HUES48 (cell line): ENCODE data around the gene SLC17A3.

ENCODE experiments used
- H3K27ac ChIP-seq: one replicate; pipeline ENCODE4 v1.7.0; 2013; ENCODE audit warnings: low read depth, low read length, inconsistent platforms
- H3K27me3 ChIP-seq: 2 replicates; pipeline ENCODE4 v1.6.1; 2013; ENCODE audit warnings: mild to moderate bottlenecking, low read length; ENCODE audit not compliant: control insufficient read depth, insufficient read depth
- H3K36me3 ChIP-seq: 2 replicates; pipeline ENCODE4 v1.6.1; 2013; ENCODE audit warnings: low read length; ENCODE audit not compliant: control insufficient read depth, insufficient read depth
- H3K4me1 ChIP-seq: 2 replicates; pipeline ENCODE4 v1.6.1; 2013; ENCODE audit warnings: mild to moderate bottlenecking, low read length; ENCODE audit not compliant: control insufficient read depth, insufficient read depth
- H3K4me3 ChIP-seq: 2 replicates; pipeline ENCODE4 v1.5.1; 2013; ENCODE audit warnings: mild to moderate bottlenecking, low read depth, low read length
- H3K9ac ChIP-seq: 2 replicates; pipeline ENCODE4 v1.6.1; 2013; ENCODE audit warnings: mild to moderate bottlenecking, low read depth, low read length, moderate library complexity
- H3K9me3 ChIP-seq: 2 replicates; pipeline ENCODE4 v1.6.1; 2013; ENCODE audit warnings: low read length; ENCODE audit not compliant: control insufficient read depth, insufficient read depth

SLC17A3 gene

GRCh38 chr6:25874118-25874517 is at the start of gene SLC17A3:
TSS of gene SLC17A3 (minus strand) at chr6:25874243. CDS start at chr6:25868387, 5,856 bp downstream.
- no peaks in the 10 kb centered on the region for H3K27me3 ChIP-seq
- no peak within 1 kb of the TSS for H3K4me3 ChIP-seq
- H3K9ac ChIP-seq: no peak within 1 kb of the TSS
- no peak within 1 kb of the TSS for H3K27ac ChIP-seq
- H3K4me1 ChIP-seq: no peaks in the 10 kb centered on the region
- no peaks in the 10 kb centered on the region for H3K36me3 ChIP-seq
- H3K9me3 ChIP-seq: no peaks in the 10 kb centered on the region

GRCh38 chr6:25922301-25922700 is 48.3 kb upstream of the SLC17A3 start:
- H3K27ac ChIP-seq: no peak overlapping the region
- no peak overlapping the region for H3K9ac ChIP-seq
- no peaks in the 10 kb centered on the region for H3K9me3 ChIP-seq
- H3K36me3 ChIP-seq: no peaks in the 10 kb centered on the region
- no peak overlapping the region for H3K4me3 ChIP-seq
- H3K27me3 ChIP-seq: no peaks in the 10 kb centered on the region
- no peaks in the 10 kb centered on the region for H3K4me1 ChIP-seq

- no peaks in the 10 kb centered on the region for H3K27me3 ChIP-seq
- H3K4me3 ChIP-seq: no peak overlapping the region
- no peaks in the 10 kb centered on the region for H3K9me3 ChIP-seq
- H3K9ac ChIP-seq: no peak overlapping the region
- no peaks in the 10 kb centered on the region for H3K4me1 ChIP-seq
- no peak overlapping the region for H3K27ac ChIP-seq
- no peaks in the 10 kb centered on the region for H3K36me3 ChIP-seq
Observed at GRCh38 chr6:25921525-25922203, 47.6 kb upstream of the SLC17A3 start.

- Histone ChIP-seq H3K4me3 (no peak overlapping the region), H3K27ac (no peak overlapping the region), H3K9me3 (no peaks in the 10 kb centered on the region), H3K4me1 (no peaks in the 10 kb centered on the region), H3K27me3 (no peaks in the 10 kb centered on the region), H3K36me3 (no peaks in the 10 kb centered on the region), H3K9ac (no peak overlapping the region)
Observed at GRCh38 chr6:25919657-25920056, 45.6 kb upstream of the SLC17A3 start.

- Histone ChIP-seq H3K27ac (no peak overlapping the region), H3K27me3 (no peaks in the 10 kb centered on the region), H3K9me3 (no peaks in the 10 kb centered on the region), H3K9ac (no peak overlapping the region), H3K36me3 (no peaks in the 10 kb centered on the region), H3K4me3 (no peak overlapping the region), H3K4me1 (no peaks in the 10 kb centered on the region)
Observed at GRCh38 chr6:25918083-25918683, 44.1 kb upstream of the SLC17A3 start.

GRCh38 chr6:25916789-25917490 is 42.9 kb upstream of the SLC17A3 start:
- no peaks in the 10 kb centered on the region for H3K9me3 ChIP-seq
- no peaks in the 10 kb centered on the region for H3K36me3 ChIP-seq
- H3K9ac ChIP-seq: no peak overlapping the region
- H3K4me1 ChIP-seq: no peaks in the 10 kb centered on the region
- no peak overlapping the region for H3K4me3 ChIP-seq
- no peak overlapping the region for H3K27ac ChIP-seq
- no peaks in the 10 kb centered on the region for H3K27me3 ChIP-seq

GRCh38 chr6:25916330-25916729 is 42.3 kb upstream of the SLC17A3 start:
- Histone ChIP-seq H3K4me1 (no peaks in the 10 kb centered on the region), H3K27me3 (no peaks in the 10 kb centered on the region), H3K27ac (no peak overlapping the region), H3K4me3 (no peak overlapping the region), H3K9me3 (no peaks in the 10 kb centered on the region), H3K36me3 (no peaks in the 10 kb centered on the region), H3K9ac (no peak overlapping the region)

- Histone ChIP-seq H3K4me1 (no peaks in the 10 kb centered on the region), H3K9me3 (no peaks in the 10 kb centered on the region), H3K27me3 (no peaks in the 10 kb centered on the region), H3K4me3 (no peak overlapping the region), H3K27ac (no peak overlapping the region), H3K36me3 (no peaks in the 10 kb centered on the region), H3K9ac (no peak overlapping the region)
Observed at GRCh38 chr6:25913741-25914140, 39.7 kb upstream of the SLC17A3 start.

- no peak overlapping the region for H3K27ac ChIP-seq
- H3K4me1 ChIP-seq: no peaks in the 10 kb centered on the region
- H3K9ac ChIP-seq: no peak overlapping the region
Observed at GRCh38 chr6:25911351-25911750, 37.3 kb upstream of the SLC17A3 start.

GRCh38 chr6:25907475-25908014 is 33.5 kb upstream of the SLC17A3 start:
- Histone ChIP-seq H3K9ac (no peak overlapping the region), H3K27me3 (no peaks in the 10 kb centered on the region), H3K9me3 (no peaks in the 10 kb centered on the region), H3K4me1 (no peaks in the 10 kb centered on the region), H3K4me3 (no peak overlapping the region), H3K36me3 (no peaks in the 10 kb centered on the region), H3K27ac (no peak overlapping the region)

More at GRCh38 chr6:25911351-25911750, 37.3 kb upstream of the SLC17A3 start:
- Histone ChIP-seq H3K27me3 (no peaks in the 10 kb centered on the region), H3K4me3 (no peak overlapping the region), H3K9me3 (no peaks in the 10 kb centered on the region), H3K36me3 (no peaks in the 10 kb centered on the region)
